GM12864 (cell line): ENCODE results near the gene FBXL20.

Experiments used
- DNase-seq: peaks from one replicate; pipeline ENCODE4 v3.0.0-alpha.2; 2011; ENCODE audit warnings: low read depth
- H3K4me3 ChIP-seq: 2 replicates; pipeline ENCODE4 v1.5.1; 2011; ENCODE audit warnings: mild to moderate bottlenecking, low read depth, low read length, control low read depth
- TF ChIP-seq, protein P1 (sequence below): IDR thresholded peaks from 2 replicates; pipeline ENCODE4 v1.5.1; 2011; ENCODE audit warnings: low read depth, mild to moderate bottlenecking, moderate library complexity, low read length, control low read depth, inconsistent platforms; ENCODE audit errors: missing control alignments

FBXL20 gene

GRCh38 chr17:39212195-39212810 is 189.1 kb downstream of the FBXL20 start:
- TF ChIP-seq, protein P1, sequence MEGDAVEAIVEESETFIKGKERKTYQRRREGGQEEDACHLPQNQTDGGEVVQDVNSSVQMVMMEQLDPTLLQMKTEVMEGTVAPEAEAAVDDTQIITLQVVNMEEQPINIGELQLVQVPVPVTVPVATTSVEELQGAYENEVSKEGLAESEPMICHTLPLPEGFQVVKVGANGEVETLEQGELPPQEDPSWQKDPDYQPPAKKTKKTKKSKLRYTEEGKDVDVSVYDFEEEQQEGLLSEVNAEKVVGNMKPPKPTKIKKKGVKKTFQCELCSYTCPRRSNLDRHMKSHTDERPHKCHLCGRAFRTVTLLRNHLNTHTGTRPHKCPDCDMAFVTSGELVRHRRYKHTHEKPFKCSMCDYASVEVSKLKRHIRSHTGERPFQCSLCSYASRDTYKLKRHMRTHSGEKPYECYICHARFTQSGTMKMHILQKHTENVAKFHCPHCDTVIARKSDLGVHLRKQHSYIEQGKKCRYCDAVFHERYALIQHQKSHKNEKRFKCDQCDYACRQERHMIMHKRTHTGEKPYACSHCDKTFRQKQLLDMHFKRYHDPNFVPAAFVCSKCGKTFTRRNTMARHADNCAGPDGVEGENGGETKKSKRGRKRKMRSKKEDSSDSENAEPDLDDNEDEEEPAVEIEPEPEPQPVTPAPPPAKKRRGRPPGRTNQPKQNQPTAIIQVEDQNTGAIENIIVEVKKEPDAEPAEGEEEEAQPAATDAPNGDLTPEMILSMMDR, result no peak
- H3K4me3 ChIP-seq, result no peak overlapping the region
- DNase-seq, result no peak

- peak overlapping the region; percentile 23 for H3K4me3 ChIP-seq
- DNase-seq, result no peak
Observed at GRCh38 chr17:39210093-39210434, 191.4 kb downstream of the FBXL20 start.

GRCh38 chr17:39209317-39210092 is 191.9 kb downstream of the FBXL20 start:
- TF ChIP-seq, protein P1, result no peak
- peak overlapping the region; percentile 23 for H3K4me3 ChIP-seq

More at GRCh38 chr17:39210093-39210434, 191.4 kb downstream of the FBXL20 start:
- TF ChIP-seq, protein P1, result no peak

GRCh38 chr17:39208893-39209292 is 192.5 kb downstream of the FBXL20 start:
- TF ChIP-seq, protein P1, result no peak
- no peak for DNase-seq
- H3K4me3 ChIP-seq, result no peak overlapping the region

More at GRCh38 chr17:39209317-39210092, 191.9 kb downstream of the FBXL20 start:
- DNase-seq, result no peak

GRCh38 chr17:39208136-39208535 is 193.3 kb downstream of the FBXL20 start:
- no peak for DNase-seq
- H3K4me3 ChIP-seq, result no peak overlapping the region
- TF ChIP-seq, protein P1, result no peak

DNA sequence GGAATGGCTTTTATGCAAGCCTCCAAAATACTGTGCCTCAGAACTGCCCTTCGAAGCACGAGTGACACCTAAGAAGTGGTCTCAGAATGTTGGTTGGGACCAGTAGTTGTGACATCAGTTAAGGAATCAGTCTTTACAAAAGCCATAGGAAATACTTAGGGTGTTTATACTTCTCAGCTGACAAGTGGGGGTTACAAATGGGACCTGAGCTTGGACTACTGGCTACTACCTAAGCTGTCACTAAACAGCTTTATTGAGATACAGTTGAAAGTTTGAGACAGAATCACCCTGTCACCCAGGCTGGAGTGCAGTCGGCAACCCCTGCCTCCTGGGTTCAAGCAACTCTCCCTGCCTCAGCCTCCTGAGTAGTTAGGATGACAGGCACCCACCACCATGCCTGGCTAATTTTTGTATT is 196.3 kb downstream of the FBXL20 start:
- TF ChIP-seq, protein P1, result no peak
- H3K4me3 ChIP-seq, result no peak overlapping the region
- no peak for DNase-seq

DNA sequence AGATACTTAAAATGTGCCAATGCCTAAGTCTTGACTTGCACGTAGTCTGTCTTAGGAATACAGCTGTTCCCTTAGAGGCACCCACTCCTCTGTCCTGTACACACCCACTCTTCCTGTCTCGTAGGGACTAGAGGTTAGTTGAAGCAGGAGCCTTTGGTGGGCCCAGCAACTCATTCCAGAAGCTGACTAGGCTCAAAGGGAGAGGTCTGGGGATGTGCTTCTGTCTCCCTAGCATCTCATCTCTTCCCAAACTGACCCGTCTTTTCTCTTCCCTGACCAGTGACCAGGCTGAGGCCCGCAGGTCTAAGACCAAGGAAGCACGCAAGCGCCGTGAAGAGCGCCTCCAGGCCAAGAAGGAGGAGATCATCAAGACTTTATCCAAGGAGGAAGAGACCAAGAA is 197.2 kb downstream of the FBXL20 start:
- TF ChIP-seq, protein P1, result no peak
- H3K4me3 ChIP-seq, result no peak overlapping the region
- no peak for DNase-seq
